Measurements from ENCODE around the gene SLC38A3.
"Not testable (repeated sequence)": the region's sequence is repeated elsewhere in the genome, so short reads cannot be mapped to it uniquely, and the experiment has no call there.

SLC38A3 gene

DNA sequence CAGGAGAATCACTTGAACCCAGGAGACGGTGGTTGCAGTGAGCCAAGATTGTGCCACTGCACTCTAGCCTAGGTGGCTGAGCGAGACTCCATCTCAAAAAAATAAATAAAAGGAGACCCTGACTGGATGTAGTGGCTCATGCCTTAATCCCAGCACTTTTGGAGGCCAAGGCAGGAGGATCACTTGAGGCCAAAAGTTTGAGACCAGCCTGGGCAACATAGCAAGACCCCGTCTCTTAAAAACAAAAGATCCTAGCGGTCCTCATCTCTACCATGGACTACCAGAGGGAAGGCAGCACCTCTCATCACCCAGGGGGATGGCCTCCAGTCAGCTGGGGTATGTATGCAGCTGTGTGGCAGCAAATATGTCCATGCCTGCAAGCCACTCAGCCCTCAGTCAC is 57.1 kb downstream of the SLC38A3 start:
- H3K4me3 ChIP-seq (ENCODE audit: control insufficient read depth in 1 of 7, extremely low read depth in 1 of 7, insufficient read depth in 4 of 7, low read depth in 2 of 7, low read length in 6 of 7); H3K9me3 ChIP-seq (ENCODE audit: control extremely low read depth in 1 of 5, control insufficient read depth in 4 of 5, insufficient read depth in 2 of 5, low read depth in 1 of 5, low read length in 4 of 5); H3K27ac ChIP-seq (ENCODE audit: insufficient read depth in 1 of 2, low read depth in 1 of 2, low read length in 2 of 2, poor library complexity in 1 of 2, severe bottlenecking in 2 of 2); POLR2A ChIA-PET; DNase-seq: not testable (repeated sequence)
- peaks cover 8 to 29% (median 15%) of the 10 kb centered on the region in 4 experiments for H3K36me3 ChIP-seq (ENCODE audit: control insufficient read depth in 4 of 4, insufficient read depth in 4 of 4, low read length in 3 of 4)
- CTCF ChIA-PET = interaction anchor here (69.0 to 72.5 kb wide), 2 partner anchors 13 to 30 kb away, joined by 1875 read pairs; partner anchors contain the start of genes GNAI2, LSMEM2, SEMA3B and SLC38A3
- 100% methylated on average over 3 of the region's 4 CpGs for WGBS (ENCODE audit: insufficient coverage)
- H3K4me1 ChIP-seq (ENCODE audit: control extremely low read depth in 1 of 4, control insufficient read depth in 4 of 4, insufficient read depth in 4 of 4, low read length in 3 of 4) = peaks cover 0 to 16% (median 14%) of the 10 kb centered on the region in 4 experiments
- peaks cover 0 to 21% (median 5%) of the 10 kb centered on the region in 5 experiments for H3K27me3 ChIP-seq (replicated peaks in 2 of 5; ENCODE audit: control insufficient read depth in 4 of 5, insufficient read depth in 5 of 5, low read length in 4 of 5)

DNA sequence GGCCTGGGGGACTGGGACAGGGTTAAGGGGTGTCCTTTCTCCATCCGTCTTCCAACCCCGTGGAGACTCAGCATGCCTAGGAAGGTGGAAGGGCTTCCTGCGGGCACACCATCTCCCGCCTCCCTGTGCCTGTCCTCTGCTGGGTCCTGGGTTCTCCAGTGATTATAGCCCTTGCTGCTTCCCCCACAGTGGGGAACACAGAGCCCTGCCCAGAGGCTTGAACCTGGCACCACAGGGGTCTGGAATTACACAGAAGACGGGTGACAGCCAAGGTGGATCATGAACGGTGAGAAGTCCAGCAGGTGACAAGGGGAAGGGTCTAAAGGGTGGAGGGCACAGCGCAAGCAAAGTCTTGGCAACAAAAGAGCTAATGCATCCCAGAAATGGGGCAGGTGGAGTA is 57.7 kb downstream of the SLC38A3 start:
- 98% methylated on average over 7 of the region's 7 CpGs for WGBS (ENCODE audit: insufficient coverage)
- H3K4me1 ChIP-seq (ENCODE audit: control extremely low read depth in 1 of 4, control insufficient read depth in 4 of 4, insufficient read depth in 4 of 4, low read length in 3 of 4) = peaks cover 0 to 16% (median 14%) of the 10 kb centered on the region in 4 experiments

DNA sequence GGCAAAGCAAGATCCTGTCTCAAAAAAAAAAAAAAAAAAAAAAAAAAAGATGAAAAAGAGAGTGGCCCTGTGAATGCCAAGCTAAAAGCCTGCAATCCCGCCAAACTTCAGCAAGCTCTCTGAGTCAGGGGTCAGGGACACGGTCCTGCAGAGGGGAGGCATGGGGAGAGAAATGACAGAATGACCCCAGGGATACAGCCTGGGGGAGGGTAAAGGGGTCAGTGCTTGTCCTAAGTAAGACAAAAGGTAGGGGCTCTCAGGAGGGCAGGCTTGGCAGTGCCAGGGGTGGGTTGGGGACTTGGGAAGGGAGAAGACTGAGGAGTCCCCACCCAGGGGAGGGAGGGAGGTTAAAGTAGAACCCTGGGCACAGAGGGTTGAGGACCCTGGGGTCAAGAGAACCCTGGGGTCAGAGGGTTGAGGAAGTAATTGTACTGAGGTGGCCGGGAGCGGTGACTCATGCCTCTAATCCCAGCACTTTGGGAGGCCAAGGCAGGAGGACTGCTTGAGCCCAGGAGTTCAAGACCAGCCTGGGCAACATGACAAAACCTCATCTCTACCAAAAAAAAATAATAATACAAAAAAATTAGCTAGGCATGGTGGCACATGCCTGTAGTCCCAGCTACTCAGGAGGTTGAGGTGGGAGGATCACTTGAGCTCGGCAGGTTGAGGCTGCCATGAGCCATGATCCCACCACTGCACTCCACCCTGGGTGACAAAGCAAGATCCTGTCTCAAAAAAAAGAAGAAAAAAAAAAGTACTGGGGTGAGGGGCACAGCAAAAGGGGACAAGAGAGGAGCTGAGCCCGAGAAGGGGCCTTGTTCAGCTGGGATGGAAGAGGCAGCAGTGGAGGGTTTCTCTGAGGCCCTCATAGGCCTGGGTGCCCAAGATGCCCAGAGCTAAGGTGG is 58.7 kb downstream of the SLC38A3 start:
- POLR2A ChIA-PET = interaction anchor here (0.6 to 0.8 kb wide), 4 partner anchors 14 to 65 kb away, joined by 3 to 7 read pairs (median 4); partner anchors contain the start of gene TUSC2
- CTCF ChIA-PET = interaction anchor here (1.1 to 72.5 kb wide), 5 partner anchors 14 to 143 kb away, joined by 3 to 1875 read pairs (median 5); partner anchors contain the start of genes GNAI2, LSMEM2, SEMA3B and SLC38A3
- no peak overlapping the region for H3K27ac ChIP-seq (ENCODE audit: insufficient read depth in 1 of 2, low read depth in 1 of 2, low read length in 2 of 2, poor library complexity in 1 of 2, severe bottlenecking in 2 of 2)
- no peaks in the 10 kb centered on the region for H3K9me3 ChIP-seq (ENCODE audit: control extremely low read depth in 1 of 5, control insufficient read depth in 4 of 5, insufficient read depth in 2 of 5, low read depth in 1 of 5, low read length in 4 of 5)
- no peak for DNase-seq
- peaks cover 0 to 14% (median 2%) of the 10 kb centered on the region in 4 experiments for H3K36me3 ChIP-seq (ENCODE audit: control insufficient read depth in 4 of 4, insufficient read depth in 4 of 4, low read length in 3 of 4)
- H3K4me1 ChIP-seq (ENCODE audit: control extremely low read depth in 1 of 4, control insufficient read depth in 4 of 4, insufficient read depth in 4 of 4, low read length in 3 of 4) = peaks cover 0 to 16% (median 14%) of the 10 kb centered on the region in 4 experiments
- 85% methylated on average over 6 of the region's 6 CpGs for WGBS (ENCODE audit: insufficient coverage)
- peaks cover 0 to 36% (median 5%) of the 10 kb centered on the region in 5 experiments for H3K27me3 ChIP-seq (replicated peaks in 2 of 5; ENCODE audit: control insufficient read depth in 4 of 5, insufficient read depth in 5 of 5, low read length in 4 of 5)
- H3K4me3 ChIP-seq (ENCODE audit: control insufficient read depth in 1 of 7, extremely low read depth in 1 of 7, insufficient read depth in 4 of 7, low read depth in 2 of 7, low read length in 6 of 7) = no peak overlapping the region

More for the DNA sequence above, 57.7 kb downstream of the SLC38A3 start:
- H3K9me3 ChIP-seq (ENCODE audit: control extremely low read depth in 1 of 5, control insufficient read depth in 4 of 5, insufficient read depth in 2 of 5, low read depth in 1 of 5, low read length in 4 of 5) = no peaks in the 10 kb centered on the region
- H3K4me3 ChIP-seq (ENCODE audit: control insufficient read depth in 1 of 7, extremely low read depth in 1 of 7, insufficient read depth in 4 of 7, low read depth in 2 of 7, low read length in 6 of 7) = no peak overlapping the region
- DNase-seq = no peak
- H3K27me3 ChIP-seq (replicated peaks in 2 of 5; ENCODE audit: control insufficient read depth in 4 of 5, insufficient read depth in 5 of 5, low read length in 4 of 5) = peaks cover 0 to 27% (median 5%) of the 10 kb centered on the region in 5 experiments
- no peak overlapping the region for H3K27ac ChIP-seq (ENCODE audit: insufficient read depth in 1 of 2, low read depth in 1 of 2, low read length in 2 of 2, poor library complexity in 1 of 2, severe bottlenecking in 2 of 2)
- CTCF ChIA-PET = interaction anchor here (69.0 to 72.5 kb wide), 2 partner anchors 13 to 31 kb away, joined by 1875 read pairs; partner anchors contain the start of genes GNAI2, LSMEM2, SEMA3B and SLC38A3
- peaks cover 3 to 23% (median 9%) of the 10 kb centered on the region in 4 experiments for H3K36me3 ChIP-seq (ENCODE audit: control insufficient read depth in 4 of 4, insufficient read depth in 4 of 4, low read length in 3 of 4)
- POLR2A ChIA-PET = no interaction called here

DNA sequence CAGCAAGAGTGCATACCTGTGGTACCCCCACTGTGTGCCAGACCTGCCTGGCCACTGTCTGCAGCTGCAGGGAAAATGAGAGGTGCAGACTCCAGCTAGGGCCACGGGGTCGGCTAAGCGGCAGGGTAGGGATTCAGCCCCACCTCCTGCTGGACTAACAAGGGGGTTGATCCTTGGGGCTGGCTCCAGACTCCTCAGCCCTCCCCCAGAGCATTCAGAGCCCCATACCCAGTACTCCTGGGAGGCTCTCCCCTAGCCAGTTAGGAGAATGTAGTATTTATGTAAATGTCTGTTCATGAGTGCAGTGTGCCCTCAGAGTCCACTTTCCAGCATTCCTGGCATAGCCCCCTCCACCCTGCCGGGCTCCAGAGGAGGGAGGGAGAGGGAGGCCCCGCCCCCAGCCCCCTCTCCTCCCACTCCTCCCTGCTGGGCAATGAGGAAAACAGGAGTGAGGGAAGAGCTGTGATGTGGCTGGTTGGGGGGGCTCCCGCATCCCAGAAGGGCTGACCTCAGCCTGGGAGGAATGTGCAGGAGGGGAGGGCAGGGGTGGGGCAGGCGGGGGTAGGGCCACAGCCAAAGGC is 59.4 kb downstream of the SLC38A3 start:
- no peaks in the 10 kb centered on the region for H3K9me3 ChIP-seq (ENCODE audit: control extremely low read depth in 1 of 5, control insufficient read depth in 4 of 5, insufficient read depth in 2 of 5, low read depth in 1 of 5, low read length in 4 of 5)
- ChIA-PET POLR2A (interaction anchor here (0.6 to 0.8 kb wide), 3 partner anchors 21 to 66 kb away, joined by 4 to 7 read pairs (median 5); partner anchors contain the start of gene TUSC2), CTCF (interaction anchor here (1.1 to 72.5 kb wide), 5 partner anchors 15 to 144 kb away, joined by 3 to 1875 read pairs (median 5); partner anchors contain the start of genes GNAI2, LSMEM2, SEMA3B and SLC38A3)
- no peak overlapping the region for H3K27ac ChIP-seq (ENCODE audit: insufficient read depth in 1 of 2, low read depth in 1 of 2, low read length in 2 of 2, poor library complexity in 1 of 2, severe bottlenecking in 2 of 2)
- H3K36me3 ChIP-seq (ENCODE audit: control insufficient read depth in 4 of 4, insufficient read depth in 4 of 4, low read length in 3 of 4) = peaks cover 0 to 6% (median 0%) of the 10 kb centered on the region in 4 experiments
- peaks cover 0 to 40% (median 5%) of the 10 kb centered on the region in 5 experiments for H3K27me3 ChIP-seq (replicated peaks in 2 of 5; ENCODE audit: control insufficient read depth in 4 of 5, insufficient read depth in 5 of 5, low read length in 4 of 5)
- peaks cover 0 to 14% (median 13%) of the 10 kb centered on the region in 4 experiments for H3K4me1 ChIP-seq (ENCODE audit: control extremely low read depth in 1 of 4, control insufficient read depth in 4 of 4, insufficient read depth in 4 of 4, low read length in 3 of 4)
- no CpG with 5 or more reads among the region's 7 CpGs for WGBS (ENCODE audit: insufficient coverage)
- no peak for DNase-seq
- H3K4me3 ChIP-seq (ENCODE audit: control insufficient read depth in 1 of 7, extremely low read depth in 1 of 7, insufficient read depth in 4 of 7, low read depth in 2 of 7, low read length in 6 of 7) = no peak overlapping the region

DNA sequence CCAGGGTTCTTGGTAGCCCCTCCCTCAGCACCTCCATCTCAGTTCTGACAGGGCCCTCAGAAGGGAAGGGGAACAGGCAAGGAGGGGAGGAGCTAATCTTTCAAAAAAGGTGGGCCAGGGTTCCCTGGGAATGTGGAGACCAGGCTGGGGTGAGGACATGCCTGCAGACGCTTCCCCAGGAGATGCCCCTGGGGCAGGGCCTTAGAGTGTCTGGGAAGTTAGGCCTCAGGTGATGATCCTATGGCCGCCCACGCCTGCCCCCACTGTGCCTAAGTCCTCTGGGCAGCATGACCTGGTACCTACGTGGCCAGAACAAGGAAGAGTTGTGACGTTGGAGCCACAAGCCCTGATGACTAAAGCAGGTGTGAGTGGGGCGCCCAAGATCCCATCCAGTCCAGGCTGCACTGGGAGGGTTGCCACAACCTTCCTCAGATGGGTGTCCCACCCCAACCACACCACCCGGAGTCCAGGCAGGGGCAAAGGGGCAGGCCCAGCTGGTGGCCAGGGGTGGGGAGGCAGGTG is 60.0 kb downstream of the SLC38A3 start:
- ChIA-PET CTCF (interaction anchor here (1.2 to 72.5 kb wide), 4 partner anchors 15 to 145 kb away, joined by 4 to 1875 read pairs (median 940); partner anchors contain the start of genes GNAI2, LSMEM2, SEMA3B and SLC38A3), POLR2A (no interaction called here)
- Histone ChIP-seq H3K27me3 (replicated peaks in 2 of 5; ENCODE audit: control insufficient read depth in 4 of 5, insufficient read depth in 5 of 5, low read length in 4 of 5) (peaks cover 0 to 40% (median 5%) of the 10 kb centered on the region in 5 experiments), H3K36me3 (ENCODE audit: control insufficient read depth in 4 of 4, insufficient read depth in 4 of 4, low read length in 3 of 4) (peaks cover 0 to 3% (median 0%) of the 10 kb centered on the region in 4 experiments), H3K4me1 (ENCODE audit: control extremely low read depth in 1 of 4, control insufficient read depth in 4 of 4, insufficient read depth in 4 of 4, low read length in 3 of 4) (peaks cover 0 to 10% (median 9%) of the 10 kb centered on the region in 4 experiments), H3K27ac (ENCODE audit: insufficient read depth in 1 of 2, low read depth in 1 of 2, low read length in 2 of 2, poor library complexity in 1 of 2, severe bottlenecking in 2 of 2) (no peak overlapping the region), H3K4me3 (ENCODE audit: control insufficient read depth in 1 of 7, extremely low read depth in 1 of 7, insufficient read depth in 4 of 7, low read depth in 2 of 7, low read length in 6 of 7) (no peak overlapping the region), H3K9me3 (ENCODE audit: control extremely low read depth in 1 of 5, control insufficient read depth in 4 of 5, insufficient read depth in 2 of 5, low read depth in 1 of 5, low read length in 4 of 5) (no peaks in the 10 kb centered on the region)
- DNase-seq = no peak
- WGBS (ENCODE audit: insufficient coverage) = 76% methylated on average over 3 of the region's 7 CpGs

DNA sequence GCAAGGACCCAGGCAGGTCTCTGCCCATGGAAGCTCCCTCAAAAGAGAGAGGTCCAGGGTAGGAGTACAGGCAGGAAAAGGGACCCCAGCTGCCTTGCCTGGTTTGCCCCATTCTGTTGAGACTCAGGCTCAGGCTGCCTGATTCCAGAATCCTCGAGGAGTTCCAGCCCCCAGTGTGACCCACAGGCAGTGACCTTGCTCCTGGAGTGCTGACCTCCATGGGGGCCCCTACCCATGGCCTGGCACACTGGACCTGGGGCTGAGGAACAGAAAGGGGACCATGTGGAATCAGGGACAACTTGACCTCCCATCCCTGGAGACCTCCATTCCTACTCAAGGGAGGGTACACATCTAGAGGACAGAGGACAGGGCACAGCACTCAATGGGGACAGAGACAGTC is 60.5 kb downstream of the SLC38A3 start:
- no peak overlapping the region for H3K27ac ChIP-seq (ENCODE audit: insufficient read depth in 1 of 2, low read depth in 1 of 2, low read length in 2 of 2, poor library complexity in 1 of 2, severe bottlenecking in 2 of 2)
- peaks cover 0 to 3% (median 0%) of the 10 kb centered on the region in 4 experiments for H3K36me3 ChIP-seq (ENCODE audit: control insufficient read depth in 4 of 4, insufficient read depth in 4 of 4, low read length in 3 of 4)
- DNase-seq = no peak
- H3K4me3 ChIP-seq (ENCODE audit: control insufficient read depth in 1 of 7, extremely low read depth in 1 of 7, insufficient read depth in 4 of 7, low read depth in 2 of 7, low read length in 6 of 7) = no peak overlapping the region
- peaks cover 0 to 6% (median 5%) of the 10 kb centered on the region in 4 experiments for H3K4me1 ChIP-seq (ENCODE audit: control extremely low read depth in 1 of 4, control insufficient read depth in 4 of 4, insufficient read depth in 4 of 4, low read length in 3 of 4)
- ChIA-PET POLR2A (no interaction called here), CTCF (interaction anchor here (1.5 to 72.5 kb wide), 4 partner anchors 16 to 145 kb away, joined by 5 to 1875 read pairs (median 940); partner anchors contain the start of genes GNAI2, LSMEM2, SEMA3B and SLC38A3)
- 100% methylated on average over 1 of the region's 1 CpG for WGBS (ENCODE audit: insufficient coverage)
- H3K9me3 ChIP-seq (ENCODE audit: control extremely low read depth in 1 of 5, control insufficient read depth in 4 of 5, insufficient read depth in 2 of 5, low read depth in 1 of 5, low read length in 4 of 5) = no peaks in the 10 kb centered on the region
- H3K27me3 ChIP-seq (replicated peaks in 2 of 5; ENCODE audit: control insufficient read depth in 4 of 5, insufficient read depth in 5 of 5, low read length in 4 of 5) = peaks cover 0 to 40% (median 5%) of the 10 kb centered on the region in 5 experiments

Data from common myeloid progenitor, CD34-positive (primary cell).